Mucosa of descending colon (tissue), 3 donors: ENCODE results near the gene BAG3. TPM values are rescaled to one million over a fixed set of nuclear protein-coding genes. Genes with fewer than 3 reads are reported as not detected.

Experiments used
- ATAC-seq: fragments of 200-7000 bp; cut with Tn5 transposase; one replicate; pipeline ENCODE4 v1.9.1; 2020; ENCODE audit warnings: mild to moderate bottlenecking, moderate library complexity
- DNase-seq, 3 donors: peaks; one replicate each; pipeline ENCODE4 v3.0.0-alpha.2; 2020
- H3K36me3 ChIP-seq: fragments of 200-600 bp; one replicate; pipeline ENCODE4 v1.8.0; 2021; ENCODE audit warnings: low read depth, mild to moderate bottlenecking
- H3K4me1 ChIP-seq: fragments of 200-600 bp; one replicate; pipeline ENCODE4 v1.8.0; 2021; ENCODE audit warnings: low read depth, mild to moderate bottlenecking
- H3K4me3 ChIP-seq: fragments of 200-600 bp; one replicate; pipeline ENCODE4 v1.8.0; 2021; ENCODE audit warnings: mild to moderate bottlenecking
- H3K9me3 ChIP-seq: fragments of 200-600 bp; one replicate; pipeline ENCODE4 v1.8.0; 2021; ENCODE audit warnings: mild to moderate bottlenecking
- intact Hi-C, 2 donors: fragments of 100-400 bp; cut with DNase I in 1 of 2; cut with micrococcal nuclease in 1 of 2; formaldehyde crosslinking; loops; one replicate each; pipeline versions ENCODE4 v1.11.0 to v1.11.1; 2022; cut with DNase I, micrococcal nuclease
- total RNA-seq, 3 donors: library from RNA; stranded (reverse); fragmentation: NEBNext Ultra II Directional in 2 of 3; extraction: Animal tissue kit (Norgen Biotek cat#: 25700) in 2 of 3; gene quantifications; one replicate each; pipeline versions ENCODE4 v1.2.1 to v1.2.4, GENCODE V29; 2021 to 2023
- TF ChIP-seq, protein P1 (sequence below): fragments of 200-600 bp; IDR thresholded peaks from one replicate; pipeline ENCODE4 v1.8.0; 2022; ENCODE audit warnings: antibody characterized with exemption, mild to moderate bottlenecking
- donor health status: DM: no; HTN: no; CAD: no; lungs with moderate emphysema.
- donor health status: DM: no; HTN: no; CAD: no.
- donor health status: DM: no; HTN: yes; CAD: no.

The BAG3 gene
- total RNA-seq, 3 donors from 2014 or later: 15.4 to 55.9 (median 26.3) TPM

DNA sequence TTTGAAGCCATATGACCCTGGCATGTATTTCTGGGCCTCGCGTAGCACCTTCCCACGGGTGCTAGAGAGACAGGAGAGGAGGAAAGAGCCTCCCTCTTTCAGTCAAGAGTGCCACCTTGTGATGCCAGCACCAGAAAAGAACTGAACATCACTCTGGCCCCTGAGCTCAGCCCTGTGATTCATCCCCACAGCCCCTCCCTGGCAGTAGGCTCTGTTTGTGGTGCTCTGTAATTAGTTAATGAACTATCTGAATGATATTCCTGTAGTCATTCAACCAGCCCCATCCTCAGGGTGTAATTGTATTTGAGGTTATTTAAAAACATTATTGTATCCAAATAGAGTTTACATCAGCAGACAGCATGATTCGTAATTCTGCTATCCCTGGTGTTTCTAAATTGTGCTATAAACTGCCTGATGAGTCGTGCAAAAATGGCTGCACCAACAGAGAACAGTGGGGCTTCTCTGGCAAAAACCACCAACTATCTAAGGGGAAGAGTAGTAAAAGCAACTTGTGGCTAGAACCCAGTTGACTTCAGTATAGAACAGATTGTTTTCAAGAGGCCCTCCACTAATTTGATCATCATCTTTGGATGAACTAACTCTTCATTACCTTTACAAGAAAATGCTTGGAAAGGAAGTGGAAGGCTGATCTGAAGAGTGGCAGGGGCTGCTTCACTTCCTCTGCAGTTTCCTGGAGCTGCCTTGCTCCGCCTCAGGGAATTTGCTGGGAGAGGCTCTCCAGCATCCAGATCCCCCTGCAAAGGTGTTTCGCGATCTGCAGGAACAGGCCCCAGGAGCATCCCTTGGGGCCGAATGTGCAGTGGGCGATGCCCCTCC, 30.7 kb upstream of the BAG3 start:
- TF ChIP-seq, protein P1, sequence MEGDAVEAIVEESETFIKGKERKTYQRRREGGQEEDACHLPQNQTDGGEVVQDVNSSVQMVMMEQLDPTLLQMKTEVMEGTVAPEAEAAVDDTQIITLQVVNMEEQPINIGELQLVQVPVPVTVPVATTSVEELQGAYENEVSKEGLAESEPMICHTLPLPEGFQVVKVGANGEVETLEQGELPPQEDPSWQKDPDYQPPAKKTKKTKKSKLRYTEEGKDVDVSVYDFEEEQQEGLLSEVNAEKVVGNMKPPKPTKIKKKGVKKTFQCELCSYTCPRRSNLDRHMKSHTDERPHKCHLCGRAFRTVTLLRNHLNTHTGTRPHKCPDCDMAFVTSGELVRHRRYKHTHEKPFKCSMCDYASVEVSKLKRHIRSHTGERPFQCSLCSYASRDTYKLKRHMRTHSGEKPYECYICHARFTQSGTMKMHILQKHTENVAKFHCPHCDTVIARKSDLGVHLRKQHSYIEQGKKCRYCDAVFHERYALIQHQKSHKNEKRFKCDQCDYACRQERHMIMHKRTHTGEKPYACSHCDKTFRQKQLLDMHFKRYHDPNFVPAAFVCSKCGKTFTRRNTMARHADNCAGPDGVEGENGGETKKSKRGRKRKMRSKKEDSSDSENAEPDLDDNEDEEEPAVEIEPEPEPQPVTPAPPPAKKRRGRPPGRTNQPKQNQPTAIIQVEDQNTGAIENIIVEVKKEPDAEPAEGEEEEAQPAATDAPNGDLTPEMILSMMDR: no peak
- H3K9me3 ChIP-seq: no peaks in the 10 kb centered on the region
- H3K4me3 ChIP-seq: no peak overlapping the region
- H3K4me1 ChIP-seq: no peaks in the 10 kb centered on the region
- ATAC-seq: no peak
- no peak for DNase-seq
- intact Hi-C loops: no loop called here
- no peaks in the 10 kb centered on the region for H3K36me3 ChIP-seq

DNA sequence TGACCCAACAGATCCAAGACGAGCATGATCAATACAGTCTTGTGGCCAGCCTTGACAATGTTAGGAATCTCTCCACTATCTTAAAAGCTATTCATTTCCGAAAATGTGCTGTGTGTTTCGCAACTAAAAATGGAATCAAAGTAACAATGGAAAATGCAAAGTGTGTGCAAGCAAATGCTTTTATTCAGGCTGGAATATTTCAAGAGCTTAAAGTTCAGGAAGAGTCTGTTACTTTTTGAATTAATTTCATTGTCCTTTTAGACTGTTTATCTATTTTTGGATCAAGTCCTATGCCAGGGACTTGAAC, 30.1 kb upstream of the BAG3 start:
- ATAC-seq (no peak), DNase-seq (no peak)
- Histone ChIP-seq H3K4me1 (no peaks in the 10 kb centered on the region), H3K36me3 (no peaks in the 10 kb centered on the region), H3K4me3 (no peak overlapping the region), H3K9me3 (no peaks in the 10 kb centered on the region)
- intact Hi-C loops: no loop called here
- TF ChIP-seq, protein P1: no peak

DNA sequence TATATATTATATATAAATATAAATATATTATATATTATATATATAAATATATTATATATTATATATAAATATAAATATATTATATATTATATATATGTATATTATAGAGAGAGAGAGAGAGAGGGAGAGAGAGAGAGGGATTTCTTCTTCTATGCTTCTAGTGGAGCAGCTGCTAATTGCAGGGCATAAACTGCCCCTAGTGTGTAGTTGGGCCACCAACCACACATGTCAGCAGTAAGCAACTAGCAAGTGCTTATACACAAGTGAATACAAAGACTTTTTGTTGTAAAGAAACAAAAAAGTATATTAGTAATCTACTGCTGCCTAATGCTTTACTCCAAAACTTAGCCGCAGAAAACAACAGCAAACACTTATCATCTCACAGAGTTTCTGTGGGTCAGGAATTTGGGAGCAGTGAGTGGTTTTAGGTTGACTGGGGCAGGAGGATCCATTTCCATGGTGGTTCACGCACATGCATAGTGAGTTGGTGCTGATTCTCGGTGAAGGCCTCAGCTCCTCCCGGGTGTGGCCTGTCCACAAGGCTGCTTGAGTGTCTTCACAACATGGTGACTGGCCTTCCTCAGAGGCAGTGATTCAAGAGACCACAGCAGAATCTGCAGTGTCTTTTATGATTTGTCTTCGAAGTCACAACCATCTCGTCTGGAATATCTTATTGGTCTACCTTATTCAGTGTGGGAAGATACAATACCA, 25.5 kb upstream of the BAG3 start:
- Histone ChIP-seq H3K36me3 (no peaks in the 10 kb centered on the region), H3K4me1 (no peaks in the 10 kb centered on the region), H3K4me3 (no peak overlapping the region), H3K9me3 (no peaks in the 10 kb centered on the region)
- no peak for ATAC-seq
- TF ChIP-seq, protein P1: no peak
- no peak for DNase-seq
- intact Hi-C loops: no loop called here

DNA sequence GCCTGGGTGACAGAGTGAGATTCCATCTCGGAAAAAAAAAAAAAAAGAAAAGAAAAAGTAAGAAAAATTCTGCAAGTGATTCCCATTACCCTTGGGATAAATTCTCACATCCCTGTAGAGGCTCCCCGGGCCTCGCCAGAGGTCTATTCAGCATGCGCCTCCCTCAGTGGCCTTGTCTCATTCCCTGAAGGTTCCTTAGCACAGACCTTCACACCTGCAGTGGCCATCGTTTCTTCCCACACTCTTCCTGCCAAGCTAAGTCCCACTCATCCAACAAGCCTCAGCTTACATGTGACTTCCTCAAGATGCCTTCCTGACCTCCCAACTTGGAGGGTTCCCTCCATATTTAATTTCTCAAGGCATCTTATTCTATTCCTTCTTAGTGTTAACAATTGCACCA, 20.9 kb upstream of the BAG3 start:
- no peak for ATAC-seq
- Histone ChIP-seq H3K36me3 (no peaks in the 10 kb centered on the region), H3K4me1 (no peaks in the 10 kb centered on the region), H3K4me3 (no peak overlapping the region), H3K9me3 (no peaks in the 10 kb centered on the region)
- DNase-seq: no peak
- TF ChIP-seq, protein P1: no peak
- intact Hi-C loops: no loop called here

DNA sequence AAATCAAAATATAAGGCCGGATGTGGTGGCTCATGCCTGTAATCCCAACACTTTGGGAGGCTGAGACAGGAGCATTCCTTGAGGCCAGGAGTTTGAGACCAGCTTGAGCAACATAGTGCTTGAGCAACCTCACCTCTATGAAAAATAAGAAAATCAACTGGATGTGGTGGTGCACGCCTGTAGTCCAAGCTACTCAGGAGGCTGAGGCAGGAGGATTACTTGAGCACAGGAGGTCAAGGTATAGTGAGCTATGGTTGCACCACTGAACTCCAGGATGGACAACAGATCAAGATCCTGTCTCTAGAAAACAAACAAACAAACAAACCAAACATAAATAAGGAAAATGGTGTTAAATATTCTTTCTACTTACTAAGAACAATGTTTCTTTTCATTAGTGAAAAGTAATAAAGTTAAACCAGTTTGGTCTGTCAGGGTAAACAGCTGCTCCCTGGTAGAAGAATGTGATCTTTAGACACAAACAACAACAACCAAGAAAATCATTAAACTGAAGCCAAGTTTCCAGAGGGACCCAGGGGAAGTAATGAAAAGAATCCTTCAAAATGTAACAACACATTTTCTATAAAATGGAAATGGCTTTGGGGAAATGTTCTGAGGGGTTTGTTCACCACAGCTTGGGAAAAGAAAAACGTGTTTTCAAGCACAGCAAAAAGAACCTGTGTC, 17.5 kb upstream of the BAG3 start:
- DNase-seq: no peak
- no peaks in the 10 kb centered on the region for H3K9me3 ChIP-seq
- intact Hi-C loops: no loop called here
- TF ChIP-seq, protein P1: no peak
- H3K36me3 ChIP-seq: no peaks in the 10 kb centered on the region
- no peaks in the 10 kb centered on the region for H3K4me1 ChIP-seq
- ATAC-seq: no peak
- H3K4me3 ChIP-seq: no peak overlapping the region
